H1 (cell line): Measurements from ENCODE around the gene SMG5. TPM values are rescaled to one million over a fixed set of nuclear protein-coding genes. Genes with fewer than 3 reads are reported as not detected.

Experiments
- CTCF ChIA-PET: fragments of 300-600 bp; sonication (Branson Sonifier 250); formaldehyde crosslinking; loops from one replicate; lab custom pipeline; 2021; ENCODE audit not compliant: partially characterized antibody; lab: Charles Lee
- POLR2A ChIA-PET: fragments of 300-600 bp; sonication (Branson Sonifier 250); formaldehyde crosslinking; loops from one replicate; lab custom pipeline; 2021; ENCODE audit warnings: inconsistent platforms; ENCODE audit not compliant: partially characterized antibody; lab: Charles Lee
- DNase-seq, 2 experiments: peaks; one replicate each; pipeline versions ENCODE4 v3.0.0 to v3.0.0-alpha.2; 2010 to 2022; ENCODE audit warnings: low spot score in 2 of 2, low read depth in 1 of 2, mixed read lengths in 1 of 2
- FAIRE-seq: peaks from 2 replicates; lab custom pipeline; 2011; peaks lifted over from hg19 to GRCh38; lab: Jason Lieb, UNC
- H2AFZ ChIP-seq: 2 replicates; pipeline ENCODE4 v1.8.1; 2012; ENCODE audit warnings: low read length, inconsistent platforms
- H2AK5ac ChIP-seq: 2 replicates; pipeline ENCODE4 v1.6.1; 2013; ENCODE audit warnings: low read depth, low read length
- H2BK120ac ChIP-seq: replicated peaks from 2 replicates; pipeline ENCODE3; 2013; ENCODE audit warnings: low read depth, low read length, inconsistent platforms
- H2BK12ac ChIP-seq: 2 replicates; pipeline ENCODE4 v1.6.1; 2013; ENCODE audit warnings: low read depth, low read length
- H2BK15ac ChIP-seq: 2 replicates; pipeline ENCODE4 v1.6.1; 2013; ENCODE audit warnings: low read length
- H2BK20ac ChIP-seq: 2 replicates; pipeline ENCODE4 v1.6.1; 2013; ENCODE audit warnings: low read length
- H2BK5ac ChIP-seq: 2 replicates; pipeline ENCODE4 v1.6.1; 2013; ENCODE audit warnings: low read depth, low read length
- H3K14ac ChIP-seq: 2 replicates; pipeline ENCODE4 v1.6.1; 2013; ENCODE audit warnings: inconsistent platforms; ENCODE audit not compliant: insufficient read length
- H3K18ac ChIP-seq: 2 replicates; pipeline ENCODE4 v1.6.1; 2013; ENCODE audit warnings: low read length; ENCODE audit errors: extremely low read depth
- H3K23ac ChIP-seq: 2 replicates; pipeline ENCODE4 v1.6.1; 2013; ENCODE audit warnings: inconsistent platforms; ENCODE audit not compliant: insufficient read length
- H3K23me2 ChIP-seq: 2 replicates; pipeline ENCODE4 v1.6.1; 2013; ENCODE audit warnings: low read depth, low read length
- H3K27ac ChIP-seq: 2 replicates; pipeline ENCODE4 v1.6.1; 2011; ENCODE audit warnings: low read depth, low read length, inconsistent platforms
- H3K27me3 ChIP-seq, 4 experiments: replicated peaks in 1 of 4; 1 replicate in 1 of 4; 2 replicates in 3 of 4; pipeline versions ENCODE4 v1.6.1 to v1.8.1; 2011 to 2013; ENCODE audit warnings: low read length in 3 of 4, mild to moderate bottlenecking in 3 of 4, inconsistent platforms in 2 of 4, mixed read lengths in 2 of 4, moderate library complexity in 1 of 4; ENCODE audit not compliant: control insufficient read depth in 3 of 4, insufficient read depth in 3 of 4; ENCODE audit errors: extremely low read depth in 1 of 4
- H3K36me3 ChIP-seq, 4 experiments: 2 replicates each; pipeline versions ENCODE4 v1.6.1 to v1.8.1; 2011 to 2013; ENCODE audit warnings: mild to moderate bottlenecking in 4 of 4, low read length in 3 of 4, moderate library complexity in 2 of 4, control low read depth in 1 of 4, inconsistent platforms in 1 of 4; ENCODE audit not compliant: insufficient read depth in 4 of 4, control insufficient read depth in 2 of 4
- H3K4ac ChIP-seq: replicated peaks from 2 replicates; pipeline ENCODE3; 2013; ENCODE audit warnings: low read length, low read depth, mixed read lengths, inconsistent platforms; ENCODE audit not compliant: insufficient read length
- H3K4me1 ChIP-seq, 4 experiments: replicated peaks in 1 of 4; 1 replicate in 1 of 4; 2 replicates in 3 of 4; pipeline versions ENCODE4 v1.6.1 to v1.8.1; 2011 to 2013; ENCODE audit warnings: low read length in 3 of 4, inconsistent platforms in 2 of 4, mixed read lengths in 1 of 4; ENCODE audit not compliant: insufficient read depth in 4 of 4, control insufficient read depth in 3 of 4
- H3K4me2 ChIP-seq, 2 experiments: 2 replicates each; pipeline versions ENCODE4 v1.6.1 to v1.8.1; 2011 to 2013; ENCODE audit warnings: low read depth in 2 of 2, low read length in 2 of 2, control low read depth in 1 of 2, inconsistent platforms in 1 of 2, mild to moderate bottlenecking in 1 of 2; ENCODE audit not compliant: insufficient read depth in 1 of 2
- H3K4me3 ChIP-seq, 4 experiments: fragments of 200-600, 300-600 bp in 1 of 4; sonication (generic), shearing (Covaris generic), sonication (Bioruptor Twin) in 1 of 4; 2 replicates each; pipeline versions ENCODE4 v1.5.1 to v1.8.1; 2011 to 2016; ENCODE audit warnings: low read length in 4 of 4, low read depth in 3 of 4, control low read depth in 2 of 4, inconsistent platforms in 2 of 4, mild to moderate bottlenecking in 2 of 4, mixed read lengths in 1 of 4, moderate library complexity in 1 of 4; ENCODE audit not compliant: insufficient read depth in 2 of 4; ENCODE audit errors: extremely low read depth in 1 of 4
- H3K56ac ChIP-seq: replicated peaks from 2 replicates; pipeline ENCODE3; 2013; ENCODE audit warnings: low read depth, mild to moderate bottlenecking, mixed read lengths, low read length, inconsistent platforms; ENCODE audit not compliant: insufficient read length
- H3K79me1 ChIP-seq: 2 replicates; pipeline ENCODE4 v1.6.1; 2013; ENCODE audit warnings: low read depth, low read length, control low read depth
- H3K79me2 ChIP-seq, 2 experiments: 2 replicates each; pipeline versions ENCODE4 v1.6.1 to v1.8.1; 2012 to 2013; ENCODE audit warnings: low read length in 2 of 2, mild to moderate bottlenecking in 2 of 2, inconsistent platforms in 1 of 2; ENCODE audit not compliant: insufficient read depth in 2 of 2, control insufficient read depth in 1 of 2
- H3K9ac ChIP-seq, 4 experiments: replicated peaks in 1 of 4; 1 replicate in 1 of 4; 2 replicates in 3 of 4; pipeline versions ENCODE4 v1.6.1 to v1.8.1; 2011 to 2013; ENCODE audit warnings: low read depth in 3 of 4, low read length in 3 of 4, control low read depth in 2 of 4, mild to moderate bottlenecking in 2 of 4, moderate library complexity in 2 of 4, inconsistent platforms in 1 of 4; ENCODE audit errors: extremely low read depth in 1 of 4
- H3K9me3 ChIP-seq, 2 experiments: 2 replicates each; pipeline versions ENCODE4 v1.6.1 to v1.8.1; 2012 to 2013; ENCODE audit warnings: mild to moderate bottlenecking in 2 of 2, moderate library complexity in 2 of 2, control low read depth in 1 of 2, inconsistent platforms in 1 of 2, low read depth in 1 of 2, low read length in 1 of 2, mixed read lengths in 1 of 2; ENCODE audit not compliant: insufficient read depth in 2 of 2
- H4K20me1 ChIP-seq, 2 experiments: replicated peaks in 1 of 2; 2 replicates each; pipeline versions ENCODE3 to v1.8.1; 2011 to 2013; ENCODE audit warnings: inconsistent platforms in 2 of 2, low read length in 2 of 2, mild to moderate bottlenecking in 1 of 2; ENCODE audit not compliant: insufficient read depth in 2 of 2, control insufficient read depth in 1 of 2
- H4K5ac ChIP-seq: 2 replicates; pipeline ENCODE4 v1.6.1; 2013; ENCODE audit warnings: low read length, low read depth, mixed read lengths, inconsistent platforms; ENCODE audit not compliant: insufficient read length
- H4K8ac ChIP-seq: 2 replicates; pipeline ENCODE4 v1.8.0; 2013; ENCODE audit warnings: mild to moderate bottlenecking, moderate library complexity, low read length, inconsistent platforms; ENCODE audit not compliant: insufficient read depth; ENCODE audit errors: extremely low read depth
- H4K91ac ChIP-seq: replicated peaks from 2 replicates; pipeline ENCODE3; 2013; ENCODE audit warnings: low read length, mixed read lengths, inconsistent platforms; ENCODE audit not compliant: insufficient read length
- BCL11A ChIP-seq, 2 experiments: IDR thresholded peaks; one replicate each; pipeline ENCODE4 v1.6.1; 2011; ENCODE audit warnings: low read depth in 2 of 2, low read length in 2 of 2, mild to moderate bottlenecking in 2 of 2
- BRCA1 ChIP-seq: IDR thresholded peaks from 2 replicates; pipeline ENCODE4 v1.6.1; 2012; ENCODE audit warnings: low read depth, low read length, improper control_type of control experiment
- CBX5 ChIP-seq: fragments of 300-800, 300-1000 bp; sonication (generic); IDR thresholded peaks from 2 replicates; pipeline ENCODE4 v1.7.1; 2016; ENCODE audit warnings: antibody characterized with exemption, low read length, low read depth
- CTBP2 ChIP-seq: IDR thresholded peaks from 2 replicates; pipeline ENCODE4 v1.7.0; 2011; ENCODE audit warnings: borderline replicate concordance, mild to moderate bottlenecking, moderate library complexity, mixed read lengths, low read length; ENCODE audit not compliant: insufficient read depth, insufficient read length
- EP300 ChIP-seq, 2 experiments: IDR thresholded peaks; 1 replicate in 1 of 2; 2 replicates in 1 of 2; pipeline ENCODE4 v1.6.1; 2011 to 2012; ENCODE audit warnings: low read depth in 2 of 2, low read length in 2 of 2, mild to moderate bottlenecking in 2 of 2, borderline replicate concordance in 1 of 2, inconsistent platforms in 1 of 2, moderate library complexity in 1 of 2
- GTF2F1 ChIP-seq: IDR thresholded peaks from 2 replicates; pipeline ENCODE4 v1.6.1; 2012; ENCODE audit warnings: low read depth, low read length, improper control_type of control experiment, borderline replicate concordance
- KDM1A ChIP-seq: fragments of 200-600, 300-600 bp; sonication (generic); IDR thresholded peaks from 2 replicates; pipeline ENCODE4 v1.7.1; 2016; ENCODE audit warnings: mild to moderate bottlenecking, low read length, borderline replicate concordance
- POLR2A ChIP-seq, 2 experiments: IDR thresholded peaks; 1 replicate in 1 of 2; 2 replicates in 1 of 2; pipeline ENCODE4 v1.6.1; 2011; ENCODE audit warnings: low read depth in 2 of 2, low read length in 2 of 2, mild to moderate bottlenecking in 2 of 2; ENCODE audit errors: control extremely low read depth in 1 of 2
- POLR2AphosphoS5 ChIP-seq: IDR thresholded peaks from 2 replicates; pipeline ENCODE4 v1.6.1; 2011; ENCODE audit warnings: low read depth, low read length
- RAD21 ChIP-seq, 2 experiments: IDR thresholded peaks in 1 of 2; conservative IDR thresholded peaks in 1 of 2; 2 replicates each; pipeline ENCODE4 v1.6.1; 2011; ENCODE audit warnings: low read depth in 2 of 2, low read length in 2 of 2, improper control_type of control experiment in 1 of 2, inconsistent platforms in 1 of 2, mild to moderate bottlenecking in 1 of 2, moderate library complexity in 1 of 2
- RFX5 ChIP-seq: IDR thresholded peaks from 2 replicates; pipeline ENCODE4 v1.6.1; 2011; ENCODE audit warnings: low read depth, low read length, improper control_type of control experiment, borderline replicate concordance
- SP4 ChIP-seq: IDR thresholded peaks from 2 replicates; pipeline ENCODE4 v1.6.1; 2012; ENCODE audit warnings: low read length, inconsistent platforms
- SRF ChIP-seq: IDR thresholded peaks from 2 replicates; pipeline ENCODE4 v1.6.1; 2011; ENCODE audit warnings: mild to moderate bottlenecking, low read depth, low read length, moderate library complexity
- TAF1 ChIP-seq: IDR thresholded peaks from 2 replicates; pipeline ENCODE4 v1.6.1; 2011; ENCODE audit warnings: mild to moderate bottlenecking, low read depth, low read length
- WGBS, 2 experiments: shearing (Covaris generic) in 1 of 2; methylation state at CpG; one replicate each; pipeline versions ENCODE4 v1.1.6 to v1.1.7; 2013 to 2015; ENCODE audit warnings: low lambda C conversion rate in 2 of 2, mixed read lengths in 2 of 2, inconsistent platforms in 1 of 2, low coverage in 1 of 2, missing lambda C conversion rate in 1 of 2; ENCODE audit not compliant: insufficient replicate concordance in 2 of 2, insufficient coverage in 1 of 2, insufficient read length in 1 of 2; ENCODE audit errors: extremely low coverage in 1 of 2, missing lambda C conversion rate in 1 of 2; 5-methylcytosine and 5-hydroxymethylcytosine counted together
- polyA plus RNA-seq, 7 experiments: library from polyadenylated mRNA; depleted of rRNA in 3 of 7; stranded (reverse) in 5 of 7; unstranded in 2 of 7; fragments of >200 nt in 5 of 7; fragments of 200-250 nt in 2 of 7; gene quantifications; 1 replicate in 5 of 7; 2 replicates in 1 of 7; 4 replicates in 1 of 7; pipeline versions ENCODE4 v1.2.1 to v1.2.3, GENCODE V29; 2011 to 2013; ENCODE audit warnings: missing spikeins in 2 of 7, mixed read lengths in 2 of 7
- total RNA-seq: library from RNA; stranded (reverse); fragmentation: NEBNext Ultra II Directional; extraction: Animal tissue kit (Norgen Biotek cat#: 25700); gene quantifications from 2 replicates; pipeline ENCODE4 v1.2.1, GENCODE V29; 2021

Gene SMG5
- total and polyA plus RNA-seq, 2 of the 8 experiments (the other 6 are each of a cell fraction or from before 2014, with no cell fraction given): 32.7 to 98.0 TPM

- no peaks in the 10 kb centered on the region; the same call in 1 of the 2 replicates for H3K79me1 ChIP-seq
- no peak overlapping the region for H3K18ac ChIP-seq
- no peak overlapping the region for H2AK5ac ChIP-seq
- no peak for FAIRE-seq
- H3K79me2 ChIP-seq: no peaks in the 10 kb centered on the region
- H4K20me1 ChIP-seq: peaks cover 0 to 4% of the 10 kb centered on the region in 2 experiments
- H4K91ac ChIP-seq: no peak overlapping the region
- POLR2A ChIA-PET: interaction anchor here (0.5 to 11.8 kb wide), 10 partner anchors 9 to 113 kb away, joined by 3 to 102 read pairs (median 4); partner anchors contain the start of genes BGLAP, PMF1, SMG5 and TMEM79
- no peak overlapping the region for H2BK12ac ChIP-seq
- peaks cover 0 to 14% (median 6%) of the 10 kb centered on the region in 4 experiments for H3K4me1 ChIP-seq
- H3K9ac ChIP-seq: no peak overlapping the region
- H2BK120ac ChIP-seq: no peak overlapping the region
- H3K9me3 ChIP-seq: no peaks in the 10 kb centered on the region
- no peak overlapping the region; the same call in 1 of the 2 replicates for H4K8ac ChIP-seq
- no peak overlapping the region for H3K4ac ChIP-seq
- H2BK20ac ChIP-seq: no peak overlapping the region
- H3K27me3 ChIP-seq: no peaks in the 10 kb centered on the region
- H3K36me3 ChIP-seq: peaks cover 29 to 66% (median 47%) of the 10 kb centered on the region in 4 experiments
- no peak overlapping the region for H3K27ac ChIP-seq
- no peak overlapping the region for H2BK5ac ChIP-seq
- CTCF ChIA-PET: interaction anchor here (0.6 to 47.2 kb wide), 13 partner anchors 10 to 521 kb away, joined by 3 to 1265 read pairs (median 7); partner anchors contain the start of gene SEMA4A
- H3K4me3 ChIP-seq: no peak overlapping the region
- H3K23ac ChIP-seq: no peak overlapping the region
- no peak for DNase-seq
- H2BK15ac ChIP-seq: no peak overlapping the region
- H3K23me2 ChIP-seq: no peaks in the 10 kb centered on the region
- no peak overlapping the region for H3K14ac ChIP-seq
- H3K56ac ChIP-seq: no peak overlapping the region
- H2AFZ ChIP-seq: no peak overlapping the region
- 93% methylated on average over 3 of the region's 3 CpGs; no CpG with 5 or more reads in 1 of the 2 experiments for WGBS, 2 experiments
- H4K5ac ChIP-seq: no peak overlapping the region
- H3K4me2 ChIP-seq: no peak overlapping the region
- TF ChIP-seq POLR2A (IDR thresholded peaks at IDR 0.05; ENCODE audit: control extremely low read depth in 1 of 2, low read depth in 2 of 2, low read length in 2 of 2) (no peak), GTF2F1 (no peak), CTBP2 (no peak), KDM1A (no peak), SP4 (no peak), RFX5 (no peak), BCL11A (IDR thresholded peaks at IDR 0.05; ENCODE audit: low read depth in 2 of 2, low read length in 2 of 2) (no peak), SRF (no peak), EP300 (IDR thresholded peaks at IDR 0.05; ENCODE audit: borderline replicate concordance in 1 of 2, low read depth in 2 of 2, low read length in 2 of 2) (no peak), BRCA1 (no peak), TAF1 (no peak), RAD21 (IDR thresholded peaks at IDR 0.05 in 1 of 2, conservative IDR thresholded peaks at IDR 0.05 in 1 of 2; ENCODE audit: low read depth in 2 of 2, low read length in 2 of 2) (no peak), POLR2AphosphoS5 (no peak), CBX5 (no peak)
These were observed 31.1 kb downstream of the SMG5 start for GRCh38 chr1:156251527-156251926.
